Ovary (tissue), 3 donors: ENCODE data around the gene ANKZF1.

Experiments
- EP300 ChIP-seq: sonication (generic); formaldehyde crosslinking; IDR thresholded peaks from one replicate; pipeline ENCODE4 v1.6.1; 2017; ENCODE audit warnings: antibody characterized with exemption
- POLR2A ChIP-seq: fragments of 450-650 bp; IDR thresholded peaks from one replicate; pipeline ENCODE4 v1.6.1; 2017; ENCODE audit warnings: antibody characterized with exemption, mild to moderate bottlenecking, moderate library complexity
- TF ChIP-seq, protein P1 (sequence below), 3 donors: fragments of 450-650 bp in 2 of 3; fragments of 200-600 bp in 1 of 3; IDR thresholded peaks; one replicate each; pipeline versions ENCODE4 v1.5.1 to v1.8.0; 2016 to 2022; ENCODE audit warnings: antibody characterized with exemption in 3 of 3, mild to moderate bottlenecking in 1 of 3
- donor health status: DM: no; HTN: no; CAD: no.

DNA sequence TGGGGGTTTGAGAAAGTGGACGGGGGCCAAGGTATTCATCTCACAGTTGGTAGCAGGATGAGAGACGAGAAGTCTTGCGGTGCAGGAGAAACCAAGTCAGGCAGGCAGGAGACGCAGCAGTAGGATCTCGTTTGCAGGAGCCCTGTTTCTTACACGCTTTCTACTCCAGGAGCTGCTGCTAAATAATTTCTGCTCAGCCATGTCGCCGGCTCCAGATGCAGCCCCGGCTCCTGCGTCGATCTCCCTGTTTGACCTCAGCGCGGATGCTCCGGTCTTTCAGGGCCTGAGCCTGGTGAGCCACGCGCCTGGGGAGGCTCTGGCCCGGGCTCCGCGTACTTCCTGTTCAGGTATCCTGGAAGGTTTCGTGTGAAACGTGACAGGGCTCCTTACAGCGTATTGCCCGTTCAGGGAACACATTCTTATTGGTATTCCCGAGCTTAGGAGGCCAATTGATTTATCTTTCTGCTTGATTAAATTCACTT lies 494 bp downstream of the ANKZF1 start:
- TF ChIP-seq, protein P1, sequence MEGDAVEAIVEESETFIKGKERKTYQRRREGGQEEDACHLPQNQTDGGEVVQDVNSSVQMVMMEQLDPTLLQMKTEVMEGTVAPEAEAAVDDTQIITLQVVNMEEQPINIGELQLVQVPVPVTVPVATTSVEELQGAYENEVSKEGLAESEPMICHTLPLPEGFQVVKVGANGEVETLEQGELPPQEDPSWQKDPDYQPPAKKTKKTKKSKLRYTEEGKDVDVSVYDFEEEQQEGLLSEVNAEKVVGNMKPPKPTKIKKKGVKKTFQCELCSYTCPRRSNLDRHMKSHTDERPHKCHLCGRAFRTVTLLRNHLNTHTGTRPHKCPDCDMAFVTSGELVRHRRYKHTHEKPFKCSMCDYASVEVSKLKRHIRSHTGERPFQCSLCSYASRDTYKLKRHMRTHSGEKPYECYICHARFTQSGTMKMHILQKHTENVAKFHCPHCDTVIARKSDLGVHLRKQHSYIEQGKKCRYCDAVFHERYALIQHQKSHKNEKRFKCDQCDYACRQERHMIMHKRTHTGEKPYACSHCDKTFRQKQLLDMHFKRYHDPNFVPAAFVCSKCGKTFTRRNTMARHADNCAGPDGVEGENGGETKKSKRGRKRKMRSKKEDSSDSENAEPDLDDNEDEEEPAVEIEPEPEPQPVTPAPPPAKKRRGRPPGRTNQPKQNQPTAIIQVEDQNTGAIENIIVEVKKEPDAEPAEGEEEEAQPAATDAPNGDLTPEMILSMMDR (IDR thresholded peaks at IDR 0.05), result no peak
- TF ChIP-seq POLR2A, result no peak
- no peak for TF ChIP-seq EP300
